K562 (cell line): ENCODE measurements around the gene ELOVL2. TPM values are rescaled to one million over a fixed set of nuclear protein-coding genes. Genes with fewer than 3 reads are reported as not detected.

Experiments
- ATAC-seq: fragments of 200-7000 bp; cut with Tn5 transposase; 3 replicates; pipeline ENCODE4 v1.9.1; 2020; ENCODE audit warnings: moderate library complexity
- BruUV-seq: library from RNA; stranded (reverse); fragments of 400-500 nt; replicated peaks from 2 replicates; lab custom pipeline; 2021; lab: Mats Ljungman, UMichigan
- CTCF ChIA-PET: fragments of 300-600 bp; formaldehyde crosslinking; extraction: SDS; loops from one replicate; lab custom pipeline; 2021; ENCODE audit warnings: low intra/inter-chr PET ratio; lab: Yijun Ruan, JAX
- POLR2A ChIA-PET: fragments of 300-600, 350-650 bp; sonication (Branson Sonifier 250); formaldehyde crosslinking; extraction: SDS; loops from one replicate; lab custom pipeline; 2021; ENCODE audit warnings: antibody characterized with exemption, inconsistent platforms; lab: Yijun Ruan, JAX
- DNase-seq, 4 experiments: peaks; one replicate each; pipeline versions ENCODE4 v3.0.0 to v3.0.0-alpha.2; 2011 to 2018; ENCODE audit warnings: low spot score in 3 of 4, mixed read lengths in 3 of 4; ENCODE audit errors: extremely low read depth in 1 of 4
- FAIRE-seq: peaks from 2 replicates; lab custom pipeline; 2011; peaks lifted over from hg19 to GRCh38; lab: Jason Lieb, UNC
- H2AFZ ChIP-seq: 2 replicates; pipeline ENCODE4 v1.6.0; 2011; ENCODE audit warnings: low read depth, low read length, control low read depth, inconsistent platforms
- H3K27ac ChIP-seq: fragments of 200-600 bp; 3 replicates; pipeline ENCODE4 v1.8.0; 2011; ENCODE audit warnings: low read depth, mild to moderate bottlenecking, control low read depth, inconsistent platforms, low read length, moderate library complexity, mixed read lengths; ENCODE audit errors: extremely low read depth
- H3K27me3 ChIP-seq, 2 experiments: fragments of 300-600 bp in 1 of 2; 2 replicates in 1 of 2; 3 replicates in 1 of 2; pipeline versions ENCODE4 v1.6.0 to v1.8.0; 2011; ENCODE audit warnings: inconsistent platforms in 2 of 2, low read length in 2 of 2, mild to moderate bottlenecking in 1 of 2, mixed read lengths in 1 of 2, moderate library complexity in 1 of 2; ENCODE audit not compliant: control insufficient read depth in 2 of 2, insufficient read depth in 2 of 2
- H3K36me3 ChIP-seq: fragments of 300-600 bp; 3 replicates; pipeline ENCODE4 v1.8.0; 2011; ENCODE audit warnings: mild to moderate bottlenecking, low read length, inconsistent platforms; ENCODE audit not compliant: control insufficient read depth, insufficient read depth
- H3K4me1 ChIP-seq, 2 experiments: fragments of 200-600 bp in 1 of 2; replicated peaks in 1 of 2; 2 replicates in 1 of 2; 3 replicates in 1 of 2; pipeline versions ENCODE4 v1.5.1 to v1.8.0; 2011; ENCODE audit warnings: inconsistent platforms in 2 of 2, low read length in 2 of 2, mild to moderate bottlenecking in 1 of 2, mixed read lengths in 1 of 2, moderate library complexity in 1 of 2; ENCODE audit not compliant: control insufficient read depth in 2 of 2, insufficient read depth in 2 of 2
- H3K4me2 ChIP-seq: 2 replicates; pipeline ENCODE4 v1.6.1; 2011; ENCODE audit warnings: low read length, control low read depth, inconsistent platforms, mixed read lengths; ENCODE audit not compliant: insufficient read depth
- H3K4me3 ChIP-seq: fragments of 200-600 bp; sonication (generic), shearing (Covaris generic); 2 replicates; pipeline ENCODE4 v1.5.1; 2016; ENCODE audit warnings: control low read depth, inconsistent platforms
- H3K79me2 ChIP-seq: fragments of 200-600 bp; 3 replicates; pipeline ENCODE4 v1.8.0; 2011; ENCODE audit warnings: low read length, inconsistent platforms; ENCODE audit not compliant: control insufficient read depth, insufficient read depth
- H3K9ac ChIP-seq, 2 experiments: 2 replicates each; pipeline versions ENCODE4 v1.6.0 to v1.6.1; 2011; ENCODE audit warnings: low read depth in 2 of 2, low read length in 2 of 2, control low read depth in 1 of 2, inconsistent platforms in 1 of 2, mild to moderate bottlenecking in 1 of 2, mixed read lengths in 1 of 2; ENCODE audit not compliant: insufficient read depth in 1 of 2
- H3K9me1 ChIP-seq: one replicate; pipeline ENCODE4 v1.6.0; 2011; ENCODE audit warnings: inconsistent platforms, mild to moderate bottlenecking, low read length, moderate library complexity; ENCODE audit not compliant: control insufficient read depth, insufficient read depth
- H3K9me3 ChIP-seq: replicated peaks from 2 replicates; pipeline ENCODE4 v1.5.1; 2011; ENCODE audit warnings: low read depth, low read length, inconsistent platforms; ENCODE audit not compliant: control insufficient read depth, insufficient read depth
- H4K20me1 ChIP-seq: replicated peaks from 2 replicates; pipeline ENCODE4 v1.6.1; 2011; ENCODE audit warnings: low read length, inconsistent platforms, mixed read lengths; ENCODE audit not compliant: control insufficient read depth, insufficient read depth
- ZBTB8A ChIP-seq: fragments of 450-650 bp; IDR thresholded peaks from 2 replicates; pipeline ENCODE4 v1.6.1; 2018; ENCODE audit warnings: mild to moderate bottlenecking, moderate library complexity; ENCODE audit not compliant: partially characterized antibody
- ZNF354B ChIP-seq: fragments of 250-450 bp; sonication (Bioruptor Pico); IDR thresholded peaks from 2 replicates; pipeline ENCODE4 v1.4.0; 2020
- ZNF449 ChIP-seq: fragments of 250-450 bp; sonication (Bioruptor Pico); IDR thresholded peaks from 2 replicates; pipeline ENCODE4 v1.8.0; 2022; ENCODE audit warnings: moderate library complexity, mild to moderate bottlenecking, inconsistent platforms
- ZNF507 ChIP-seq: conservative IDR thresholded peaks from 2 replicates; pipeline ENCODE4 v1.6.1; 2017; ENCODE audit warnings: missing genetic modification characterization, missing compliant biosample characterization
- WGBS: fragments of 100-300 bp; shearing (Covaris generic); methylation state at CpG from one replicate; pipeline ENCODE4 v1.1.6; 2016; ENCODE audit warnings: low coverage, mixed read lengths; ENCODE audit not compliant: insufficient coverage; ENCODE audit errors: missing lambda C conversion rate; 5-methylcytosine and 5-hydroxymethylcytosine counted together
- in situ Hi-C: fragments of 300-500 bp; cut with MboI; formaldehyde crosslinking; loops from 4 replicates; pipeline ENCODE4 v1.15.0; 2018; ENCODE audit warnings: inconsistent platforms, mixed read lengths
- intact Hi-C: fragments of 100-400 bp; cut with micrococcal nuclease; formaldehyde crosslinking; loops from 2 replicates; pipeline ENCODE4 v1.14.2; 2022
- polyA plus RNA-seq, 8 experiments: library from polyadenylated mRNA; depleted of rRNA in 4 of 8; stranded (reverse) in 5 of 8; unstranded in 3 of 8; fragments of >200 nt; fragmentation: Nextera tagmentation in 2 of 8; fragmentation: Illumina TruSeq in 1 of 8; extraction: Ambion mirVana in 2 of 8; extraction: Trizol in 1 of 8; gene quantifications; 2 replicates each; pipeline versions ENCODE4 v1.2.1 to v1.2.3, GENCODE V29; 2011 to 2014; ENCODE audit warnings: inconsistent platforms in 1 of 8, missing spikeins in 1 of 8
- total RNA-seq, 7 experiments: library from RNA; depleted of rRNA in 6 of 7; stranded (reverse); fragments of >200 nt in 6 of 7; fragmentation: Illumina TruSeq in 2 of 7; extraction: Trizol in 2 of 7; gene quantifications; 2 replicates each; pipeline versions ENCODE4 v1.2.1 to v1.2.3, GENCODE V29; 2011 to 2021; ENCODE audit warnings: low replicate concordance in 1 of 7

Gene ELOVL2
- total and polyA plus RNA-seq, 9 of the 15 experiments (the other 6 are each of a cell fraction or from before 2014, with no cell fraction given), result 0.05 to 0.96 (median 0.31) TPM

GRCh38 chr6:10947966-10948365 is 96.1 kb downstream of the ELOVL2 start (continued):
- 0 out of 2 replicates have a peak, but pooled peaks have one; percentile 43 for TF ChIP-seq ZNF449

GRCh38 chr6:10945845-10946244 is 98.3 kb downstream of the ELOVL2 start:
- POLR2A ChIA-PET, result no interaction called here
- Histone ChIP-seq H3K27me3 (no peaks in the 10 kb centered on the region), H3K36me3 (peaks cover 6% of the 10 kb centered on the region; the same call in 1 of the 3 replicates), H3K9me1 (no peaks in the 10 kb centered on the region), H3K79me2 (no peaks in the 10 kb centered on the region), H3K9ac (no peak overlapping the region), H3K4me1 (no peaks in the 10 kb centered on the region), H3K4me2 (no peak overlapping the region), H4K20me1 (no peaks in the 10 kb centered on the region)
- ATAC-seq (no peak), DNase-seq (no peak)
- in situ Hi-C loops (no loop called here), intact Hi-C loops (no loop called here)
- CTCF ChIA-PET, result no interaction called here
- TF ChIP-seq ZBTB8A (no peak), ZNF507 (tag) (peak; percentile 97), ZNF354B (CRISPR knock-in tag) (0 out of 2 replicates have a peak, but pooled peaks have one; percentile 46)
- TF ChIP-seq, all 486 proteins: peak for 2
- WGBS, result 30% methylated on average over 1 of the region's 1 CpG
- Histone ChIP-seq H2AFZ (no peak overlapping the region), H3K4me3 (no peak overlapping the region), H3K27ac (no peak overlapping the region), H3K9me3 (no peaks in the 10 kb centered on the region)
- no peak for FAIRE-seq
- no TSS peak for BruUV-seq
